Middle frontal gyrus (tissue), 1 donor: ENCODE measurements around the gene DHRSX.
"Not testable (repeated sequence)": the region's sequence is repeated elsewhere in the genome, so short reads cannot be mapped to it uniquely, and the experiment has no call there.

Experiments
- DNase-seq: peaks from one replicate; pipeline ENCODE4 v3.0.0-alpha.2; 2015; ENCODE audit warnings: low spot score; ENCODE audit errors: extremely low spot score

The DHRSX gene

GRCh38 chrX:2427147-2427546, 73.6 kb downstream of the DHRSX start:
- DNase-seq = no peak

- no peak for DNase-seq
These were observed 74.4 kb downstream of the DHRSX start for GRCh38 chrX:2426289-2426882.

- no peak for DNase-seq
These were observed 75.3 kb downstream of the DHRSX start for GRCh38 chrX:2425286-2426071.

GRCh38 chrX:2424317-2424716, 76.5 kb downstream of the DHRSX start:
- no peak for DNase-seq

- DNase-seq = no peak
These were observed 76.9 kb downstream of the DHRSX start for GRCh38 chrX:2423899-2424298.

- no peak for DNase-seq
These were observed 77.5 kb downstream of the DHRSX start for GRCh38 chrX:2423282-2423681.

- not testable (repeated sequence) for DNase-seq
These were observed 81.4 kb downstream of the DHRSX start for GRCh38 chrX:2419418-2419817.

GRCh38 chrX:2418000-2418399, 82.8 kb downstream of the DHRSX start:
- no peak for DNase-seq

- DNase-seq = no peak
These were observed 83.7 kb downstream of the DHRSX start for GRCh38 chrX:2416851-2417604.

GRCh38 chrX:2414384-2414783, 86.4 kb downstream of the DHRSX start:
- no peak for DNase-seq

GRCh38 chrX:2413969-2414368, 86.8 kb downstream of the DHRSX start:
- no peak for DNase-seq

- no peak for DNase-seq
These were observed 88.6 kb downstream of the DHRSX start for GRCh38 chrX:2412131-2412530.

- DNase-seq = no peak
These were observed 90.3 kb downstream of the DHRSX start for GRCh38 chrX:2410279-2411020.

GRCh38 chrX:2409796-2410195, 91.0 kb downstream of the DHRSX start:
- DNase-seq = no peak

GRCh38 chrX:2408856-2409255, 91.9 kb downstream of the DHRSX start:
- DNase-seq = no peak

- DNase-seq = no peak
These were observed 93.8 kb downstream of the DHRSX start for GRCh38 chrX:2406891-2407518.

- no peak for DNase-seq
These were observed 96.0 kb downstream of the DHRSX start for GRCh38 chrX:2404776-2405175.

- DNase-seq = no peak
These were observed 98.5 kb downstream of the DHRSX start for GRCh38 chrX:2402361-2402690.

GRCh38 chrX:2401590-2402360, 99.0 kb downstream of the DHRSX start:
- no peak for DNase-seq

GRCh38 chrX:2401201-2401589, 99.6 kb downstream of the DHRSX start:
- no peak for DNase-seq
